A549 (cell line): ENCODE measurements around the gene ZNF358. TPM values are rescaled to one million over a fixed set of nuclear protein-coding genes. Genes with fewer than 3 reads are reported as not detected.
A peak's percentile ranks its signal among the peaks of the same experiment; 100 is the strongest.

Source experiments
- ATAC-seq, 2 experiments: fragments of 200-7000 bp in 1 of 2; fragments of >200 bp in 1 of 2; cut with Nextera tagmentation in 1 of 2; cut with Tn5 transposase in 1 of 2; 3 replicates each; pipeline versions ENCODE4 v1.8.0 to v1.9.1; 2018 to 2020; ENCODE audit warnings: mild to moderate bottlenecking in 1 of 2, moderate library complexity in 1 of 2
- CTCF ChIA-PET: fragments of 300-600 bp; sonication (Branson Sonifier 250); formaldehyde crosslinking; extraction: SDS; loops from one replicate; lab custom pipeline; 2021; ENCODE audit warnings: antibody characterized with exemption, inconsistent platforms; lab: Yijun Ruan, JAX
- POLR2A ChIA-PET: fragments of 350-600 bp; formaldehyde crosslinking; extraction: SDS; loops from one replicate; lab custom pipeline; 2021; ENCODE audit warnings: antibody characterized with exemption, inconsistent platforms; lab: Yijun Ruan, JAX
- DNase-seq, 2 experiments: peaks; one replicate each; pipeline versions ENCODE4 v3.0.0 to v3.0.0-alpha.2; 2011 to 2016; ENCODE audit warnings: low read depth in 1 of 2, low spot score in 1 of 2
- FAIRE-seq: peaks from 2 replicates; lab custom pipeline; 2011; peaks lifted over from hg19 to GRCh38; lab: Jason Lieb, UNC
- H3K27ac ChIP-seq, 2 experiments: fragments of >200 bp; sonication (Bioruptor Twin); formaldehyde crosslinking; 3 replicates each; pipeline ENCODE4 v1.5.1; 2016 to 2017
- H3K4me1 ChIP-seq: fragments of >200 bp; sonication (Bioruptor Twin); formaldehyde crosslinking; 3 replicates; pipeline ENCODE4 v1.6.1; 2016
- H3K4me2 ChIP-seq: fragments of >200 bp; sonication (Bioruptor Twin); formaldehyde crosslinking; 3 replicates; pipeline ENCODE4 v1.6.1; 2016
- H3K4me3 ChIP-seq: fragments of >200 bp; sonication (Bioruptor Twin); formaldehyde crosslinking; 3 replicates; pipeline ENCODE4 v1.5.1; 2016
- H3K9me3 ChIP-seq: fragments of >200 bp; sonication (Bioruptor Twin); formaldehyde crosslinking; 3 replicates; pipeline ENCODE4 v1.6.1; 2016
- EHMT2 ChIP-seq: fragments of 200-600 bp; sonication (generic); IDR thresholded peaks from 2 replicates; pipeline ENCODE4 v1.6.1; 2016; ENCODE audit warnings: antibody characterized with exemption, low read depth, mild to moderate bottlenecking, moderate library complexity
- HOXB13 ChIP-seq: fragments of 250-450 bp; sonication (Bioruptor Pico); IDR thresholded peaks from 2 replicates; pipeline ENCODE4 v1.5.0; 2020; ENCODE audit warnings: low read depth, mild to moderate bottlenecking, moderate library complexity
- JUN ChIP-seq, 2 experiments: fragments of >200 bp; sonication (Bioruptor Twin); formaldehyde crosslinking; IDR thresholded peaks; 2 replicates in 1 of 2; 3 replicates in 1 of 2; pipeline ENCODE4 v1.6.1; 2016 to 2017
- MAZ ChIP-seq: fragments of 150-350 bp; IDR thresholded peaks from 2 replicates; pipeline ENCODE4 v1.6.1; 2014; ENCODE audit warnings: antibody characterized with exemption, low read depth, low read length, borderline replicate concordance
- NR3C1 ChIP-seq: fragments of >200 bp; sonication (Bioruptor Twin); formaldehyde crosslinking; IDR thresholded peaks from 3 replicates; pipeline ENCODE4 v1.6.1; 2017
- PHF8 ChIP-seq: fragments of 200-600 bp; sonication (generic); IDR thresholded peaks from 2 replicates; pipeline ENCODE4 v1.6.1; 2016; ENCODE audit warnings: low read depth, mild to moderate bottlenecking, antibody characterized with exemption, moderate library complexity, borderline replicate concordance
- POLR2AphosphoS2 ChIP-seq: conservative IDR thresholded peaks from 2 replicates; pipeline ENCODE4 v1.6.1; 2012; ENCODE audit warnings: low read length, improper control_type of control experiment, inconsistent platforms
- RARB ChIP-seq: fragments of 250-450 bp; sonication (Bioruptor Pico); IDR thresholded peaks from 2 replicates; pipeline ENCODE4 v1.8.0; 2021; ENCODE audit warnings: mild to moderate bottlenecking, moderate library complexity
- RFX5 ChIP-seq: fragments of 450-650 bp; IDR thresholded peaks from 2 replicates; pipeline ENCODE4 v1.7.1; 2014; ENCODE audit warnings: antibody characterized with exemption, mild to moderate bottlenecking, moderate library complexity
- WGBS: methylation state at CpG from one replicate; pipeline ENCODE4 v1.1.6; 2017; ENCODE audit errors: missing lambda C conversion rate; 5-methylcytosine and 5-hydroxymethylcytosine counted together
- polyA plus RNA-seq, 4 experiments: library from polyadenylated mRNA; depleted of rRNA in 3 of 4; stranded (reverse); fragments of >200 nt; fragmentation: RNase III in 1 of 4; extraction: RNeasy Plus Mini Kit Qiagen cat#74134 plus additional on column Dnase treatment in 1 of 4; gene quantifications; 2 replicates in 3 of 4; 3 replicates in 1 of 4; pipeline ENCODE4 v1.2.3, GENCODE V29; 2011 to 2017
- TF ChIP-seq, protein P1 (sequence below): fragments of 450-650 bp; IDR thresholded peaks from 2 replicates; pipeline ENCODE4 v1.6.1; 2014; ENCODE audit warnings: antibody characterized with exemption
- TF ChIP-seq, protein P2 (sequence below): fragments of 250-450 bp; sonication (Bioruptor Pico); IDR thresholded peaks from 2 replicates; pipeline ENCODE4 v1.5.0; 2020; ENCODE audit warnings: low read depth, mild to moderate bottlenecking, moderate library complexity
- TF ChIP-seq, protein P3 (sequence below): fragments of >200 bp; sonication (Bioruptor Twin); formaldehyde crosslinking; IDR thresholded peaks from 3 replicates; pipeline ENCODE4 v1.5.1; 2016
- TF ChIP-seq, protein P4 (sequence below): fragments of >200 bp; sonication (Bioruptor Twin); formaldehyde crosslinking; IDR thresholded peaks from 2 replicates; pipeline ENCODE4 v1.6.1; 2016
- TF ChIP-seq, protein P5 (sequence below): fragments of 200-600 bp; sonication (generic); IDR thresholded peaks from 2 replicates; pipeline ENCODE4 v1.6.1; 2016; ENCODE audit warnings: antibody characterized with exemption, mild to moderate bottlenecking, moderate library complexity
- TF ChIP-seq, protein P6 (sequence below): IDR thresholded peaks from 2 replicates; pipeline ENCODE4 v1.6.1; 2012

Gene ZNF358
- polyA plus RNA-seq, 2 of the 4 experiments (the other 2 are of a cell fraction), result 9.5 to 14.0 TPM

DNA sequence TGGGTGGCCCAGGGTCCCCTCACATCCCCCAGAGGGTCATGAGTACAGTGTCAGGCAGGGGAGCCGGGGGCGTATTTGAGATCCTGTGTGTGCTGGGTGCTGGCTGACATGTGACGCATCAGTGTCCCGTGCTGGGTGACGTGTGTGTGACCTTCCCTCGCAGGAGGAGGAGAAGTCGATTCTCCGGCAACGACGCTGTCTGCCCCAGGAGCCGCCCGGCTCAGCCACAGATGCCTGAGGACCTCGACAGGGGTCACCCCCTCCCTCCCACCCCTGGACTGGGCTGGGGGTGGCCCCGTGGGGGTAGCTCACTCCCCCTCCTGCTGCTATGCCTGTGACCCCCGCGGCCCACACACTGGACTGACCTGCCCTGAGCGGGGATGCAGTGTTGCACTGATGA is 45.4 kb downstream of the ZNF358 start:
- no peak overlapping the region for H3K27ac ChIP-seq
- POLR2A ChIA-PET, result no interaction called here
- no peak for ATAC-seq

DNA sequence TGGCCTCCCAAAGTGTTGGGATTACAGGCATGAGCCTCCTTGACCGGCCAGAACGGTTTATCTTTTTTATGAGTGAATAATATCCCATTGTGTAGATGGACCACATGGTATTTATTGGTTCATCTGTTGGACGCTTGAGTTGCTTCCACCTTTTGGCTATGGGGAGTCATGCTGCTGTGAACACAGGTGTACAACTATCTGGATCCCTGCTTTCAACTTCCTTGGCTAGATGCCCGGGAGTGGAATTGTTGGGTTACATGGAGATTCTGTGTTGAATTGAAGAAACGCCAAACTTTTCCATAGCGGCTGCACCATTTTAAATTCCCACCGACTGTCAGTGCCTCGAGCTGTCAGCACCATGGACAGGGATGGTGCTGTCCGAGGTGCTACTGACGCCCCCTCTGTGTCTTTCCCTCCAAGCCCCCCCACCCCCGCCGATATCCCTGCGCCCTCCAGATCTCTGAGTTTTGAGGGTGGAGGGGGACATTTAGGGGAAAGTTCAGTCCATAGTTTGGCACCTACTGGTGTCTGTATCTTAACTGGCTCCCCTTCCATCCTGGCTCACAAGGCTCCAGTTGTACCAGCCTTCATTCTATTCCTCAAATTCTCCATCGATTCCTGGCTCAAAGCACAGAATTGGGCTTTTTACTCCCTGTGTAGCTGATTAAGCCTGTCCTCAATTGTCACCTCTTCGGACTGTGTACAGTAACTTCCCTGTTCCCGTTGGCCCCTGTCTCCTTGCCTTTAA is 46.9 kb downstream of the ZNF358 start:
- no peak for DNase-seq
- Histone ChIP-seq H3K9me3 (no peaks in the 10 kb centered on the region), H3K4me3 (no peak overlapping the region), H3K4me1 (no peaks in the 10 kb centered on the region), H3K4me2 (no peak overlapping the region), H3K27ac (no peak overlapping the region)
- no peak for FAIRE-seq
- ATAC-seq, result no peak
- no peak for TF ChIP-seq NR3C1
- TF ChIP-seq, protein P1, sequence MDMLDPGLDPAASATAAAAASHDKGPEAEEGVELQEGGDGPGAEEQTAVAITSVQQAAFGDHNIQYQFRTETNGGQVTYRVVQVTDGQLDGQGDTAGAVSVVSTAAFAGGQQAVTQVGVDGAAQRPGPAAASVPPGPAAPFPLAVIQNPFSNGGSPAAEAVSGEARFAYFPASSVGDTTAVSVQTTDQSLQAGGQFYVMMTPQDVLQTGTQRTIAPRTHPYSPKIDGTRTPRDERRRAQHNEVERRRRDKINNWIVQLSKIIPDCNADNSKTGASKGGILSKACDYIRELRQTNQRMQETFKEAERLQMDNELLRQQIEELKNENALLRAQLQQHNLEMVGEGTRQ, result no peak
- TF ChIP-seq, protein P2, sequence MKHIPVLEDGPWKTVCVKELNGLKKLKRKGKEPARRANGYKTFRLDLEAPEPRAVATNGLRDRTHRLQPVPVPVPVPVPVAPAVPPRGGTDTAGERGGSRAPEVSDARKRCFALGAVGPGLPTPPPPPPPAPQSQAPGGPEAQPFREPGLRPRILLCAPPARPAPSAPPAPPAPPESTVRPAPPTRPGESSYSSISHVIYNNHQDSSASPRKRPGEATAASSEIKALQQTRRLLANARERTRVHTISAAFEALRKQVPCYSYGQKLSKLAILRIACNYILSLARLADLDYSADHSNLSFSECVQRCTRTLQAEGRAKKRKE, result no peak
- no peak for TF ChIP-seq JUN (IDR thresholded peaks at IDR 0.05)
- TF ChIP-seq RARB, result no peak
- TF ChIP-seq HOXB13 (CRISPR knock-in tag), result no peak
- TF ChIP-seq, protein P3, sequence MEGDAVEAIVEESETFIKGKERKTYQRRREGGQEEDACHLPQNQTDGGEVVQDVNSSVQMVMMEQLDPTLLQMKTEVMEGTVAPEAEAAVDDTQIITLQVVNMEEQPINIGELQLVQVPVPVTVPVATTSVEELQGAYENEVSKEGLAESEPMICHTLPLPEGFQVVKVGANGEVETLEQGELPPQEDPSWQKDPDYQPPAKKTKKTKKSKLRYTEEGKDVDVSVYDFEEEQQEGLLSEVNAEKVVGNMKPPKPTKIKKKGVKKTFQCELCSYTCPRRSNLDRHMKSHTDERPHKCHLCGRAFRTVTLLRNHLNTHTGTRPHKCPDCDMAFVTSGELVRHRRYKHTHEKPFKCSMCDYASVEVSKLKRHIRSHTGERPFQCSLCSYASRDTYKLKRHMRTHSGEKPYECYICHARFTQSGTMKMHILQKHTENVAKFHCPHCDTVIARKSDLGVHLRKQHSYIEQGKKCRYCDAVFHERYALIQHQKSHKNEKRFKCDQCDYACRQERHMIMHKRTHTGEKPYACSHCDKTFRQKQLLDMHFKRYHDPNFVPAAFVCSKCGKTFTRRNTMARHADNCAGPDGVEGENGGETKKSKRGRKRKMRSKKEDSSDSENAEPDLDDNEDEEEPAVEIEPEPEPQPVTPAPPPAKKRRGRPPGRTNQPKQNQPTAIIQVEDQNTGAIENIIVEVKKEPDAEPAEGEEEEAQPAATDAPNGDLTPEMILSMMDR, result no peak
- no peak for TF ChIP-seq POLR2AphosphoS2
- no peak for TF ChIP-seq RFX5
- TF ChIP-seq, protein P4, sequence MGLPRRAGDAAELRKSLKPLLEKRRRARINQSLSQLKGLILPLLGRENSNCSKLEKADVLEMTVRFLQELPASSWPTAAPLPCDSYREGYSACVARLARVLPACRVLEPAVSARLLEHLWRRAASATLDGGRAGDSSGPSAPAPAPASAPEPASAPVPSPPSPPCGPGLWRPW, result no peak
- TF ChIP-seq, protein P5, sequence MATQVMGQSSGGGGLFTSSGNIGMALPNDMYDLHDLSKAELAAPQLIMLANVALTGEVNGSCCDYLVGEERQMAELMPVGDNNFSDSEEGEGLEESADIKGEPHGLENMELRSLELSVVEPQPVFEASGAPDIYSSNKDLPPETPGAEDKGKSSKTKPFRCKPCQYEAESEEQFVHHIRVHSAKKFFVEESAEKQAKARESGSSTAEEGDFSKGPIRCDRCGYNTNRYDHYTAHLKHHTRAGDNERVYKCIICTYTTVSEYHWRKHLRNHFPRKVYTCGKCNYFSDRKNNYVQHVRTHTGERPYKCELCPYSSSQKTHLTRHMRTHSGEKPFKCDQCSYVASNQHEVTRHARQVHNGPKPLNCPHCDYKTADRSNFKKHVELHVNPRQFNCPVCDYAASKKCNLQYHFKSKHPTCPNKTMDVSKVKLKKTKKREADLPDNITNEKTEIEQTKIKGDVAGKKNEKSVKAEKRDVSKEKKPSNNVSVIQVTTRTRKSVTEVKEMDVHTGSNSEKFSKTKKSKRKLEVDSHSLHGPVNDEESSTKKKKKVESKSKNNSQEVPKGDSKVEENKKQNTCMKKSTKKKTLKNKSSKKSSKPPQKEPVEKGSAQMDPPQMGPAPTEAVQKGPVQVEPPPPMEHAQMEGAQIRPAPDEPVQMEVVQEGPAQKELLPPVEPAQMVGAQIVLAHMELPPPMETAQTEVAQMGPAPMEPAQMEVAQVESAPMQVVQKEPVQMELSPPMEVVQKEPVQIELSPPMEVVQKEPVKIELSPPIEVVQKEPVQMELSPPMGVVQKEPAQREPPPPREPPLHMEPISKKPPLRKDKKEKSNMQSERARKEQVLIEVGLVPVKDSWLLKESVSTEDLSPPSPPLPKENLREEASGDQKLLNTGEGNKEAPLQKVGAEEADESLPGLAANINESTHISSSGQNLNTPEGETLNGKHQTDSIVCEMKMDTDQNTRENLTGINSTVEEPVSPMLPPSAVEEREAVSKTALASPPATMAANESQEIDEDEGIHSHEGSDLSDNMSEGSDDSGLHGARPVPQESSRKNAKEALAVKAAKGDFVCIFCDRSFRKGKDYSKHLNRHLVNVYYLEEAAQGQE, result peak; percentile 96
- TF ChIP-seq, protein P6, sequence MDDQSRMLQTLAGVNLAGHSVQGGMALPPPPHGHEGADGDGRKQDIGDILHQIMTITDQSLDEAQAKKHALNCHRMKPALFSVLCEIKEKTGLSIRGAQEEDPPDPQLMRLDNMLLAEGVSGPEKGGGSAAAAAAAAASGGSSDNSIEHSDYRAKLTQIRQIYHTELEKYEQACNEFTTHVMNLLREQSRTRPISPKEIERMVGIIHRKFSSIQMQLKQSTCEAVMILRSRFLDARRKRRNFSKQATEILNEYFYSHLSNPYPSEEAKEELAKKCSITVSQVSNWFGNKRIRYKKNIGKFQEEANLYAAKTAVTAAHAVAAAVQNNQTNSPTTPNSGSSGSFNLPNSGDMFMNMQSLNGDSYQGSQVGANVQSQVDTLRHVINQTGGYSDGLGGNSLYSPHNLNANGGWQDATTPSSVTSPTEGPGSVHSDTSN, result no peak
- TF ChIP-seq MAZ, result no peak
- TF ChIP-seq EHMT2, result peak; percentile 86; the same call in 1 of the 2 replicates
- POLR2A ChIA-PET, result no interaction called here
- CTCF ChIA-PET, result interaction anchor here (0.6 to 1.5 kb wide), 5 partner anchors 219 to 682 kb away, joined by 3 to 5 read pairs (median 3); no protein-coding TSS in a partner anchor
- 69% methylated on average over 13 of the region's 16 CpGs for WGBS

More for the DNA sequence above, 45.4 kb downstream of the ZNF358 start:
- TF ChIP-seq PHF8, result no peak
- no peaks in the 10 kb centered on the region for H3K9me3 ChIP-seq
- no peaks in the 10 kb centered on the region for H3K4me1 ChIP-seq
- WGBS, result 98% methylated on average over 5 of the region's 17 CpGs
- CTCF ChIA-PET, result no interaction called here
- no peak overlapping the region for H3K4me3 ChIP-seq
- FAIRE-seq (no peak), DNase-seq (no peak)
- H3K4me2 ChIP-seq, result no peak overlapping the region
